HCT116 (cell line): ENCODE data around the gene XRCC3. TPM values are rescaled to one million over a fixed set of nuclear protein-coding genes. Genes with fewer than 3 reads are reported as not detected.

Source experiments
- ATAC-seq: fragments of 200-7000 bp; cut with Tn5 transposase; 2 replicates; pipeline ENCODE4 v1.9.1; 2020; ENCODE audit warnings: mild to moderate bottlenecking, moderate library complexity
- BruUV-seq: library from RNA; stranded (reverse); fragments of 400-500 nt; replicated peaks from 2 replicates; lab custom pipeline; 2021; lab: Mats Ljungman, UMichigan
- CTCF ChIA-PET: fragments of 300-600 bp; sonication (Branson Sonifier 250); formaldehyde crosslinking; loops from one replicate; lab custom pipeline; 2021; ENCODE audit warnings: antibody characterized with exemption; lab: Charles Lee
- POLR2A ChIA-PET: fragments of 300-600, 350-600 bp; sonication (Branson Sonifier 250); formaldehyde crosslinking; loops from one replicate; lab custom pipeline; 2021; ENCODE audit warnings: antibody characterized with exemption; lab: Charles Lee
- RAD21 ChIA-PET, 2 experiments: fragments of 300-600 bp; sonication (Branson Sonifier 250); formaldehyde crosslinking; loops; one replicate each; lab custom pipeline; 2023; ENCODE audit warnings: low total read pairs in 2 of 2; ENCODE audit not compliant: uncharacterized antibody in 2 of 2, unreplicated experiment in 2 of 2, low non-redundant PET in 1 of 2; lab: Charles Lee
- DNase-seq: peaks from one replicate; pipeline ENCODE4 v3.0.0-alpha.2; 2010; ENCODE audit warnings: low read depth, low spot score
- H2AFZ ChIP-seq: fragments of 200-600 bp; shearing (Covaris generic), sonication (generic); 2 replicates; pipeline ENCODE4 v1.6.1; 2017; ENCODE audit warnings: low read depth, mixed run types, mixed read lengths, antibody characterized with exemption, low read length; ENCODE audit not compliant: poor library complexity, severe bottlenecking
- H3K27ac ChIP-seq: 2 replicates; pipeline ENCODE4 v1.5.1; 2012; ENCODE audit warnings: low read depth, low read length
- H3K27me3 ChIP-seq: fragments of 200-600 bp; sonication (generic); 2 replicates; pipeline ENCODE4 v1.6.1; 2016; ENCODE audit warnings: mixed run types, low read length, mixed read lengths; ENCODE audit not compliant: insufficient read depth
- H3K36me3 ChIP-seq, 2 experiments: fragments of 200-500 bp in 1 of 2; fragments of 200-600 bp in 1 of 2; sonication (Bioruptor generic) in 1 of 2; sonication (generic) in 1 of 2; 2 replicates each; pipeline versions ENCODE4 v1.5.1 to v1.6.1; 2014 to 2016; ENCODE audit warnings: low read length in 2 of 2, inconsistent platforms in 1 of 2, mixed read lengths in 1 of 2, mixed run types in 1 of 2; ENCODE audit not compliant: insufficient read depth in 2 of 2, control insufficient read depth in 1 of 2
- H3K4me1 ChIP-seq, 2 experiments: fragments of 200-600 bp in 1 of 2; sonication (generic) in 1 of 2; 2 replicates each; pipeline versions ENCODE4 v1.5.1 to v1.6.1; 2012 to 2017; ENCODE audit warnings: low read length in 2 of 2, inconsistent platforms in 1 of 2, mild to moderate bottlenecking in 1 of 2, mixed read lengths in 1 of 2, mixed run types in 1 of 2, moderate library complexity in 1 of 2; ENCODE audit not compliant: insufficient read depth in 2 of 2, control insufficient read depth in 1 of 2
- H3K4me2 ChIP-seq: fragments of 200-600 bp; sonication (generic); 2 replicates; pipeline ENCODE4 v1.6.1; 2017; ENCODE audit warnings: mixed run types, low read length, mixed read lengths
- H3K4me3 ChIP-seq, 2 experiments: fragments of 200-600 bp in 1 of 2; sonication (generic) in 1 of 2; replicated peaks in 1 of 2; 2 replicates each; pipeline ENCODE4 v1.5.1; 2011 to 2016; ENCODE audit warnings: low read length in 2 of 2, control low read depth in 1 of 2, low read depth in 1 of 2, mild to moderate bottlenecking in 1 of 2, mixed read lengths in 1 of 2, mixed run types in 1 of 2
- H3K79me2 ChIP-seq: fragments of 200-600 bp; sonication (generic); 2 replicates; pipeline ENCODE4 v1.6.1; 2017; ENCODE audit warnings: mild to moderate bottlenecking, mixed run types, low read length, moderate library complexity, mixed read lengths; ENCODE audit not compliant: insufficient read depth
- H3K9ac ChIP-seq: fragments of 200-600 bp; sonication (generic); 2 replicates; pipeline ENCODE4 v1.6.1; 2016; ENCODE audit warnings: low read length, mixed read lengths
- H3K9me2 ChIP-seq: fragments of 200-600 bp; sonication (generic), shearing (Covaris generic); 2 replicates; pipeline ENCODE4 v1.6.1; 2017; ENCODE audit warnings: mixed run types, mild to moderate bottlenecking, moderate library complexity; ENCODE audit not compliant: insufficient read depth
- H3K9me3 ChIP-seq, 2 experiments: fragments of 200-500 bp in 1 of 2; fragments of 200-600 bp in 1 of 2; sonication (Bioruptor generic) in 1 of 2; sonication (generic) in 1 of 2; 2 replicates each; pipeline ENCODE4 v1.6.1; 2014 to 2017; ENCODE audit warnings: low read length in 2 of 2, mixed read lengths in 2 of 2, inconsistent platforms in 1 of 2, low read depth in 1 of 2, mild to moderate bottlenecking in 1 of 2, mixed run types in 1 of 2, moderate library complexity in 1 of 2; ENCODE audit not compliant: control insufficient read depth in 1 of 2, insufficient read depth in 1 of 2
- H4K20me1 ChIP-seq: fragments of 200-600 bp; sonication (generic), shearing (Covaris generic); 2 replicates; pipeline ENCODE4 v1.6.1; 2017; ENCODE audit warnings: mixed run types, mild to moderate bottlenecking, moderate library complexity; ENCODE audit not compliant: insufficient read depth
- ATF3 ChIP-seq: IDR thresholded peaks from 2 replicates; pipeline ENCODE4 v1.6.1; 2012
- CBX3 ChIP-seq: IDR thresholded peaks from 2 replicates; pipeline ENCODE4 v1.6.1; 2012; ENCODE audit warnings: low read depth
- CEBPB ChIP-seq: IDR thresholded peaks from 2 replicates; pipeline ENCODE4 v1.6.1; 2012; ENCODE audit warnings: low read depth
- ELF1 ChIP-seq: IDR thresholded peaks from 2 replicates; pipeline ENCODE4 v1.6.1; 2012; ENCODE audit warnings: low read depth, borderline replicate concordance
- FOSL1 ChIP-seq: IDR thresholded peaks from 2 replicates; pipeline ENCODE4 v1.6.1; 2012; ENCODE audit warnings: low read depth
- JUND ChIP-seq: IDR thresholded peaks from 2 replicates; pipeline ENCODE4 v1.6.1; 2012
- POLR2A ChIP-seq: IDR thresholded peaks from 2 replicates; pipeline ENCODE4 v1.7.0; 2011; ENCODE audit warnings: borderline replicate concordance; ENCODE audit not compliant: insufficient read depth, insufficient read length; ENCODE audit errors: extremely low read depth
- POLR2AphosphoS5 ChIP-seq: IDR thresholded peaks from 2 replicates; pipeline ENCODE4 v1.6.1; 2011; ENCODE audit warnings: mild to moderate bottlenecking, low read depth, low read length, moderate library complexity
- RAD21 ChIP-seq: IDR thresholded peaks from 2 replicates; pipeline ENCODE4 v1.6.1; 2012; ENCODE audit warnings: low read depth, mild to moderate bottlenecking
- SIN3A ChIP-seq: IDR thresholded peaks from 2 replicates; pipeline ENCODE4 v1.6.1; 2012; ENCODE audit warnings: low read depth
- SP1 ChIP-seq: IDR thresholded peaks from 2 replicates; pipeline ENCODE4 v1.6.1; 2012; ENCODE audit warnings: low read depth
- TCF7L2 ChIP-seq: IDR thresholded peaks from 2 replicates; pipeline ENCODE4 v1.7.0; 2011; ENCODE audit warnings: borderline replicate concordance, inconsistent platforms; ENCODE audit not compliant: insufficient read depth, insufficient read length; ENCODE audit errors: extremely low read depth
- YY1 ChIP-seq: IDR thresholded peaks from 2 replicates; pipeline ENCODE4 v1.6.1; 2011; ENCODE audit warnings: low read length, low read depth, moderate library complexity, mild to moderate bottlenecking; ENCODE audit not compliant: insufficient replicate concordance; ENCODE audit errors: extremely low read depth
- ZFX ChIP-seq: fragments of 450-650 bp; IDR thresholded peaks from 2 replicates; pipeline ENCODE4 v1.6.1; 2017
- ZNF274 ChIP-seq: fragments of 200-500 bp; sonication (Bioruptor generic); IDR thresholded peaks from 2 replicates; pipeline ENCODE4 v1.6.1; 2014; ENCODE audit warnings: mild to moderate bottlenecking, low read depth, low read length, inconsistent platforms
- intact Hi-C: fragments of 100-400 bp; cut with micrococcal nuclease; formaldehyde crosslinking; loops from 2 replicates; pipeline ENCODE4 v1.10.0; 2022
- total RNA-seq: library from RNA; stranded (reverse); gene quantifications from one replicate; pipeline ENCODE4 v1.2.1, GENCODE V29; 2021; ENCODE audit not compliant: unreplicated experiment
- TF ChIP-seq, protein P1 (sequence below), 3 experiments: fragments of 200-600 bp in 1 of 3; sonication (generic) in 1 of 3; IDR thresholded peaks in 2 of 3; conservative IDR thresholded peaks in 1 of 3; 2 replicates each; pipeline ENCODE4 v1.5.1; 2012 to 2017; ENCODE audit warnings: low read depth in 2 of 3, low read length in 2 of 3, antibody characterized with exemption in 1 of 3, borderline replicate concordance in 1 of 3, control low read depth in 1 of 3, mild to moderate bottlenecking in 1 of 3, mixed read lengths in 1 of 3, mixed run types in 1 of 3, moderate library complexity in 1 of 3; ENCODE audit not compliant: insufficient read depth in 1 of 3
- TF ChIP-seq, protein P2 (sequence below): IDR thresholded peaks from 2 replicates; pipeline ENCODE4 v1.6.1; 2012; ENCODE audit warnings: low read depth
- TF ChIP-seq, protein P3 (sequence below): IDR thresholded peaks from 2 replicates; pipeline ENCODE4 v1.6.1; 2011; ENCODE audit warnings: mild to moderate bottlenecking, low read length, moderate library complexity; ENCODE audit not compliant: insufficient replicate concordance; ENCODE audit errors: extremely low read depth

XRCC3 gene
- total RNA-seq, 1 experiment from 2014 or later: 48.7 TPM

DNA sequence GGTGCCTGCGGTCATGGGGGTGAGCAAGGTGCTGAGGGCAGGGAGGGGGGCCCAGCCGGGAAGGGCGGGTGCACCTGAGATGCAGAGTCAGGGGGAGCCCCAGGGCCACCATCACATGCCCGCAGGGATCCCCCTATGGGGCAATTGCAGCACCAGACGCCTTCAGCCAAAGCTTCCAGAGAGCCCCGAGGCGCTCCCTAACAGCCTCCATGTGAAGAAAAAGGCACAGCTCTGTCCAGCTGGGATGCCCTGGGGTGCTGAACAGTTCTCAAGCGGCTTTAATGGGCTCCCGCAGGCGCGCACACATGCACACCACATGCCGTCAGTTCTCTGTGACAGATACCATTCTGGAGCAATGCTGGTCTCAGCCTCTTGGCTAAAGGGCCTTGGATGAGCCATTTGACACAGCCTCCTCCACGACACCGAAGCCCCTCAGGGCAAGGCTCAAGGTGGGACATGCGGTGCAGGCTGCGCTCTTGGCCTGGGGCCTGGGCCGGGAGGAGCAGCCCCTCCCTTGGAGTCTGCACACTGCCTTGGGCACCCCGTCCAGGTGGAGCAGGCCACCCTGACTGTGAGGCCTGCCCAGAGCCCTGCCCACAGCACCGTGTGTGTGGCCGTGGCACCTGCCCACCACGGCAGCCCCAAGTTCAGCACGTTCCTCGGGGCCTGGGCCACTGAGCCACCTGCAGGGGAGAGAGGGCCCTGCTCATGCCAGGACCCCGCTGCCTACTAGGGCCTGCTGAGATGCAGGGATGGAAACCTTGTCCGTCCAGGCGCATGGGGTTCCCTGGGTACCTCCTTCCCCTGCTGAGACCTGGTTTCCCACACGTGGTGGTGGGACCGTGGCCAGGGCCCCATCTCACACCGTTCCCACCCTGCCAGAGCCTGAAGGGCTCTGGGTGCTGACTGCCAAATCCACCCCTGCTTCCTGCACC lies 7.7 kb downstream of the XRCC3 start:
- no TSS peak for BruUV-seq
- TF ChIP-seq SP1 (no peak), ELF1 (no peak), ZNF274 (no peak), ATF3 (no peak), CBX3 (no peak), FOSL1 (no peak), ZFX (no peak), JUND (no peak), RAD21 (no peak), YY1 (no peak), CEBPB (no peak), POLR2AphosphoS5 (no peak; the same call in 1 of the 2 replicates), SIN3A (no peak), POLR2A (no peak), TCF7L2 (no peak)
- TF ChIP-seq, protein P1, sequence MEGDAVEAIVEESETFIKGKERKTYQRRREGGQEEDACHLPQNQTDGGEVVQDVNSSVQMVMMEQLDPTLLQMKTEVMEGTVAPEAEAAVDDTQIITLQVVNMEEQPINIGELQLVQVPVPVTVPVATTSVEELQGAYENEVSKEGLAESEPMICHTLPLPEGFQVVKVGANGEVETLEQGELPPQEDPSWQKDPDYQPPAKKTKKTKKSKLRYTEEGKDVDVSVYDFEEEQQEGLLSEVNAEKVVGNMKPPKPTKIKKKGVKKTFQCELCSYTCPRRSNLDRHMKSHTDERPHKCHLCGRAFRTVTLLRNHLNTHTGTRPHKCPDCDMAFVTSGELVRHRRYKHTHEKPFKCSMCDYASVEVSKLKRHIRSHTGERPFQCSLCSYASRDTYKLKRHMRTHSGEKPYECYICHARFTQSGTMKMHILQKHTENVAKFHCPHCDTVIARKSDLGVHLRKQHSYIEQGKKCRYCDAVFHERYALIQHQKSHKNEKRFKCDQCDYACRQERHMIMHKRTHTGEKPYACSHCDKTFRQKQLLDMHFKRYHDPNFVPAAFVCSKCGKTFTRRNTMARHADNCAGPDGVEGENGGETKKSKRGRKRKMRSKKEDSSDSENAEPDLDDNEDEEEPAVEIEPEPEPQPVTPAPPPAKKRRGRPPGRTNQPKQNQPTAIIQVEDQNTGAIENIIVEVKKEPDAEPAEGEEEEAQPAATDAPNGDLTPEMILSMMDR (IDR thresholded peaks at IDR 0.05 in 2 of 3, conservative IDR thresholded peaks at IDR 0.05 in 1 of 3; ENCODE audit: borderline replicate concordance in 1 of 3, insufficient read depth in 1 of 3, low read depth in 2 of 3, low read length in 2 of 3): no peak
- TF ChIP-seq, protein P2, sequence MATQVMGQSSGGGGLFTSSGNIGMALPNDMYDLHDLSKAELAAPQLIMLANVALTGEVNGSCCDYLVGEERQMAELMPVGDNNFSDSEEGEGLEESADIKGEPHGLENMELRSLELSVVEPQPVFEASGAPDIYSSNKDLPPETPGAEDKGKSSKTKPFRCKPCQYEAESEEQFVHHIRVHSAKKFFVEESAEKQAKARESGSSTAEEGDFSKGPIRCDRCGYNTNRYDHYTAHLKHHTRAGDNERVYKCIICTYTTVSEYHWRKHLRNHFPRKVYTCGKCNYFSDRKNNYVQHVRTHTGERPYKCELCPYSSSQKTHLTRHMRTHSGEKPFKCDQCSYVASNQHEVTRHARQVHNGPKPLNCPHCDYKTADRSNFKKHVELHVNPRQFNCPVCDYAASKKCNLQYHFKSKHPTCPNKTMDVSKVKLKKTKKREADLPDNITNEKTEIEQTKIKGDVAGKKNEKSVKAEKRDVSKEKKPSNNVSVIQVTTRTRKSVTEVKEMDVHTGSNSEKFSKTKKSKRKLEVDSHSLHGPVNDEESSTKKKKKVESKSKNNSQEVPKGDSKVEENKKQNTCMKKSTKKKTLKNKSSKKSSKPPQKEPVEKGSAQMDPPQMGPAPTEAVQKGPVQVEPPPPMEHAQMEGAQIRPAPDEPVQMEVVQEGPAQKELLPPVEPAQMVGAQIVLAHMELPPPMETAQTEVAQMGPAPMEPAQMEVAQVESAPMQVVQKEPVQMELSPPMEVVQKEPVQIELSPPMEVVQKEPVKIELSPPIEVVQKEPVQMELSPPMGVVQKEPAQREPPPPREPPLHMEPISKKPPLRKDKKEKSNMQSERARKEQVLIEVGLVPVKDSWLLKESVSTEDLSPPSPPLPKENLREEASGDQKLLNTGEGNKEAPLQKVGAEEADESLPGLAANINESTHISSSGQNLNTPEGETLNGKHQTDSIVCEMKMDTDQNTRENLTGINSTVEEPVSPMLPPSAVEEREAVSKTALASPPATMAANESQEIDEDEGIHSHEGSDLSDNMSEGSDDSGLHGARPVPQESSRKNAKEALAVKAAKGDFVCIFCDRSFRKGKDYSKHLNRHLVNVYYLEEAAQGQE: no peak
- TF ChIP-seq, protein P3, sequence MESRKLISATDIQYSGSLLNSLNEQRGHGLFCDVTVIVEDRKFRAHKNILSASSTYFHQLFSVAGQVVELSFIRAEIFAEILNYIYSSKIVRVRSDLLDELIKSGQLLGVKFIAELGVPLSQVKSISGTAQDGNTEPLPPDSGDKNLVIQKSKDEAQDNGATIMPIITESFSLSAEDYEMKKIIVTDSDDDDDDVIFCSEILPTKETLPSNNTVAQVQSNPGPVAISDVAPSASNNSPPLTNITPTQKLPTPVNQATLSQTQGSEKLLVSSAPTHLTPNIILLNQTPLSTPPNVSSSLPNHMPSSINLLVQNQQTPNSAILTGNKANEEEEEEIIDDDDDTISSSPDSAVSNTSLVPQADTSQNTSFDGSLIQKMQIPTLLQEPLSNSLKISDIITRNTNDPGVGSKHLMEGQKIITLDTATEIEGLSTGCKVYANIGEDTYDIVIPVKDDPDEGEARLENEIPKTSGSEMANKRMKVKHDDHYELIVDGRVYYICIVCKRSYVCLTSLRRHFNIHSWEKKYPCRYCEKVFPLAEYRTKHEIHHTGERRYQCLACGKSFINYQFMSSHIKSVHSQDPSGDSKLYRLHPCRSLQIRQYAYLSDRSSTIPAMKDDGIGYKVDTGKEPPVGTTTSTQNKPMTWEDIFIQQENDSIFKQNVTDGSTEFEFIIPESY: no peak
- Histone ChIP-seq H3K4me1 (no peaks in the 10 kb centered on the region), H3K9ac (no peak overlapping the region), H3K27ac (no peak overlapping the region), H3K79me2 (peaks cover 20% of the 10 kb centered on the region), H4K20me1 (peaks cover 8% of the 10 kb centered on the region; the same call in 1 of the 2 replicates), H3K4me3 (no peak overlapping the region), H2AFZ (no peak overlapping the region), H3K4me2 (no peak overlapping the region), H3K36me3 (peaks cover 10 to 50% of the 10 kb centered on the region in 2 experiments; a peak in 3 of 4 replicates), H3K9me2 (no peaks in the 10 kb centered on the region), H3K9me3 (no peaks in the 10 kb centered on the region), H3K27me3 (no peaks in the 10 kb centered on the region)
- POLR2A ChIA-PET: no interaction called here
- ATAC-seq: no peak
- CTCF ChIA-PET: no interaction called here
- intact Hi-C loops: no loop called here
- RAD21 ChIA-PET: no interaction called here
- no peak for DNase-seq
